Karpas-422 (cell line): ENCODE data around the gene SUMF1. TPM values are rescaled to one million over a fixed set of nuclear protein-coding genes. Genes with fewer than 3 reads are reported as not detected.
A peak's percentile ranks its signal among the peaks of the same experiment; 100 is the strongest.

Experiments used
- DNase-seq: peaks from one replicate; pipeline ENCODE4 v3.0.0-alpha.2; 2015
- H2AFZ ChIP-seq: fragments of 200-600 bp; sonication (generic); 2 replicates; pipeline ENCODE4 v1.6.1; 2014; ENCODE audit warnings: antibody characterized with exemption, low read length, mixed read lengths
- H3K27ac ChIP-seq: fragments of 200-600 bp; sonication (generic); 2 replicates; pipeline ENCODE4 v1.5.1; 2014; ENCODE audit warnings: mild to moderate bottlenecking, low read length, moderate library complexity
- H3K27me3 ChIP-seq: fragments of 200-600 bp; sonication (generic); 2 replicates; pipeline ENCODE4 v1.6.1; 2014; ENCODE audit warnings: low read length, mixed read lengths
- H3K36me3 ChIP-seq: fragments of 200-600 bp; sonication (generic); 2 replicates; pipeline ENCODE4 v1.6.1; 2014; ENCODE audit warnings: low read length, mixed read lengths; ENCODE audit not compliant: insufficient read depth
- H3K4me1 ChIP-seq: fragments of 200-600 bp; sonication (generic); 2 replicates; pipeline ENCODE4 v1.6.1; 2014; ENCODE audit warnings: mild to moderate bottlenecking, low read length, mixed read lengths
- H3K4me2 ChIP-seq: fragments of 200-600 bp; sonication (generic); 2 replicates; pipeline ENCODE4 v1.6.1; 2014; ENCODE audit warnings: low read length, low read depth, mild to moderate bottlenecking; ENCODE audit not compliant: poor library complexity, severe bottlenecking
- H3K4me3 ChIP-seq: fragments of 200-600 bp; sonication (generic); 2 replicates; pipeline ENCODE4 v1.5.1; 2014; ENCODE audit warnings: mild to moderate bottlenecking, antibody characterized with exemption, low read length, mixed read lengths
- H3K79me2 ChIP-seq: fragments of 200-600 bp; sonication (generic); 2 replicates; pipeline ENCODE4 v1.6.1; 2014; ENCODE audit warnings: mild to moderate bottlenecking, low read length, mixed read lengths
- H3K9ac ChIP-seq: fragments of 200-600 bp; sonication (generic); 2 replicates; pipeline ENCODE4 v1.6.0; 2014; ENCODE audit warnings: low read length
- H3K9me2 ChIP-seq: fragments of 200-600 bp; sonication (generic), shearing (Covaris generic); replicated peaks from 2 replicates; pipeline ENCODE4 v1.6.0; 2014; ENCODE audit warnings: mild to moderate bottlenecking, low read length, moderate library complexity; ENCODE audit not compliant: insufficient read depth
- H3K9me3 ChIP-seq: fragments of 300-700, 200-600 bp; sonication (generic); 2 replicates; pipeline ENCODE4 v1.6.1; 2014; ENCODE audit warnings: low read length, mixed read lengths
- H4K20me1 ChIP-seq: fragments of 200-600 bp; sonication (generic); 2 replicates; pipeline ENCODE4 v1.6.1; 2014; ENCODE audit warnings: mild to moderate bottlenecking, antibody characterized with exemption, low read length, low read depth; ENCODE audit not compliant: insufficient read depth
- total RNA-seq: library from RNA; depleted of rRNA; stranded (reverse); fragments of >200 nt; shearing (Covaris generic); gene quantifications from 2 replicates; pipeline ENCODE4 v1.2.3, GENCODE V29; 2014; ENCODE audit warnings: low replicate concordance

The SUMF1 gene
- total RNA-seq, 1 experiment from 2014 or later = 13.5 TPM

- H3K9ac ChIP-seq = peak overlapping the region; percentile 76
- H3K4me2 ChIP-seq = peak overlapping the region; percentile 94
- no peaks in the 10 kb centered on the region for H3K79me2 ChIP-seq
- no peak overlapping the region for H3K27ac ChIP-seq
- H3K9me3 ChIP-seq = no peaks in the 10 kb centered on the region
- H3K36me3 ChIP-seq = no peaks in the 10 kb centered on the region
- H3K27me3 ChIP-seq = no peaks in the 10 kb centered on the region
- DNase-seq = peak; percentile 62
- peaks cover 33% of the 10 kb centered on the region for H3K4me1 ChIP-seq
- H4K20me1 ChIP-seq = no peaks in the 10 kb centered on the region
- H3K4me3 ChIP-seq = peak overlapping the region; percentile 84
- H3K9me2 ChIP-seq = no peaks in the 10 kb centered on the region
- H2AFZ ChIP-seq = peak overlapping the region; percentile 87
Measured at GRCh38 chr3:4493941-4494894, 27.1 kb upstream of the SUMF1 start.

GRCh38 chr3:4493014-4493940 is 26.2 kb upstream of the SUMF1 start, which contains the start of gene ITPR1:
TSS of gene ITPR1 (plus strand) at chr3:4493348. CDS start at chr3:4516492, 23,144 bp downstream.
- peak; percentile 99 for DNase-seq
- H3K9ac ChIP-seq = peak within 1 kb of the TSS; percentile 76
- no peaks in the 10 kb centered on the region for H3K27me3 ChIP-seq
- peak within 1 kb of the TSS; percentile 94 for H3K4me2 ChIP-seq
- H3K36me3 ChIP-seq = no peaks in the 10 kb centered on the region
- no peak within 1 kb of the TSS for H3K27ac ChIP-seq
- H3K9me3 ChIP-seq = no peaks in the 10 kb centered on the region
- H3K4me1 ChIP-seq = peaks cover 33% of the 10 kb centered on the region
- H2AFZ ChIP-seq = peak within 1 kb of the TSS; percentile 97
- no peaks in the 10 kb centered on the region for H4K20me1 ChIP-seq
- H3K4me3 ChIP-seq = peak within 1 kb of the TSS; percentile 84
- no peaks in the 10 kb centered on the region for H3K9me2 ChIP-seq
- H3K79me2 ChIP-seq = no peaks in the 10 kb centered on the region

GRCh38 chr3:4492208-4493013 is 25.3 kb upstream of the SUMF1 start:
- H3K4me2 ChIP-seq = peak overlapping the region; percentile 94
- no peaks in the 10 kb centered on the region for H3K9me3 ChIP-seq
- no peaks in the 10 kb centered on the region for H3K36me3 ChIP-seq
- H3K9me2 ChIP-seq = no peaks in the 10 kb centered on the region
- H2AFZ ChIP-seq = peak overlapping the region; percentile 97
- peaks cover 33% of the 10 kb centered on the region for H3K4me1 ChIP-seq
- H3K27ac ChIP-seq = no peak overlapping the region
- no peaks in the 10 kb centered on the region for H3K79me2 ChIP-seq
- no peaks in the 10 kb centered on the region for H3K27me3 ChIP-seq
- H3K9ac ChIP-seq = peak overlapping the region; percentile 76
- H4K20me1 ChIP-seq = no peaks in the 10 kb centered on the region
- peak; percentile 66 for DNase-seq
- peak overlapping the region; percentile 84 for H3K4me3 ChIP-seq

- H3K4me1 ChIP-seq = peaks cover 33% of the 10 kb centered on the region
- peak overlapping the region; percentile 84 for H3K4me3 ChIP-seq
- no peak overlapping the region for H3K27ac ChIP-seq
Measured at GRCh38 chr3:4491855-4492207, 24.8 kb upstream of the SUMF1 start.

GRCh38 chr3:4478261-4478660 is 11.2 kb upstream of the SUMF1 start:
- Histone ChIP-seq H3K4me3 (no peak overlapping the region), H3K4me2 (no peak overlapping the region), H3K27me3 (no peaks in the 10 kb centered on the region)

More at GRCh38 chr3:4491855-4492207, 24.8 kb upstream of the SUMF1 start:
- Histone ChIP-seq H3K4me2 (peak overlapping the region; percentile 94), H3K27me3 (no peaks in the 10 kb centered on the region), H3K9me3 (no peaks in the 10 kb centered on the region), H3K79me2 (no peaks in the 10 kb centered on the region), H4K20me1 (no peaks in the 10 kb centered on the region), H3K36me3 (no peaks in the 10 kb centered on the region), H3K9ac (no peak overlapping the region), H3K9me2 (no peaks in the 10 kb centered on the region), H2AFZ (no peak overlapping the region)
- no peak for DNase-seq

GRCh38 chr3:4476496-4476895 is 9.4 kb upstream of the SUMF1 start:
- Histone ChIP-seq H3K9me2 (no peaks in the 10 kb centered on the region), H3K27me3 (no peaks in the 10 kb centered on the region), H3K27ac (no peak overlapping the region), H2AFZ (no peak overlapping the region), H3K9ac (no peak overlapping the region), H3K79me2 (no peaks in the 10 kb centered on the region), H3K36me3 (no peaks in the 10 kb centered on the region), H3K9me3 (no peaks in the 10 kb centered on the region), H3K4me1 (peaks cover 6% of the 10 kb centered on the region), H3K4me3 (no peak overlapping the region), H3K4me2 (no peak overlapping the region), H4K20me1 (no peaks in the 10 kb centered on the region)
- no peak for DNase-seq

More at GRCh38 chr3:4478261-4478660, 11.2 kb upstream of the SUMF1 start:
- Histone ChIP-seq H3K4me1 (peaks cover 6% of the 10 kb centered on the region), H2AFZ (no peak overlapping the region), H3K79me2 (no peaks in the 10 kb centered on the region), H3K27ac (no peak overlapping the region), H3K36me3 (no peaks in the 10 kb centered on the region), H3K9me2 (no peaks in the 10 kb centered on the region), H3K9me3 (no peaks in the 10 kb centered on the region), H3K9ac (no peak overlapping the region), H4K20me1 (no peaks in the 10 kb centered on the region)
- no peak for DNase-seq

GRCh38 chr3:4475804-4476203 is 8.7 kb upstream of the SUMF1 start:
- Histone ChIP-seq H3K27ac (no peak overlapping the region), H3K27me3 (no peaks in the 10 kb centered on the region), H4K20me1 (no peaks in the 10 kb centered on the region), H3K4me3 (no peak overlapping the region), H2AFZ (no peak overlapping the region), H3K79me2 (no peaks in the 10 kb centered on the region), H3K9me3 (no peaks in the 10 kb centered on the region), H3K4me1 (peaks cover 6% of the 10 kb centered on the region), H3K36me3 (no peaks in the 10 kb centered on the region), H3K9me2 (no peaks in the 10 kb centered on the region), H3K9ac (no peak overlapping the region), H3K4me2 (no peak overlapping the region)
- no peak for DNase-seq
